Jurkat, Clone E6-1 (cell line): ENCODE data around the gene MED9.

ENCODE experiments used
- DNase-seq: peaks from one replicate; pipeline ENCODE4 v3.0.0-alpha.2; 2011; ENCODE audit warnings: low read depth, low spot score
- H3K4me3 ChIP-seq: 2 replicates; pipeline ENCODE4 v1.5.1; 2011; ENCODE audit warnings: mild to moderate bottlenecking, low read length, control low read depth, moderate library complexity

The MED9 gene

GRCh38 chr17:17498606-17499301 lies 22.0 kb downstream of the MED9 start:
- H3K4me3 ChIP-seq: no peak overlapping the region
- DNase-seq: no peak

GRCh38 chr17:17499402-17500145 lies 22.8 kb downstream of the MED9 start:
- no peak for DNase-seq
- H3K4me3 ChIP-seq: no peak overlapping the region

- no peak overlapping the region for H3K4me3 ChIP-seq
- DNase-seq: no peak
These were observed 24.3 kb downstream of the MED9 start for GRCh38 chr17:17500999-17501605.

- H3K4me3 ChIP-seq: no peak overlapping the region
- no peak for DNase-seq
These were observed 26.2 kb downstream of the MED9 start for GRCh38 chr17:17502741-17503565.

- DNase-seq: no peak
- H3K4me3 ChIP-seq: no peak overlapping the region
These were observed 26.8 kb downstream of the MED9 start for GRCh38 chr17:17503566-17504130.

- H3K4me3 ChIP-seq: no peak overlapping the region
- DNase-seq: no peak
These were observed 27.7 kb downstream of the MED9 start for GRCh38 chr17:17504341-17505140.

- DNase-seq: no peak
- no peak overlapping the region for H3K4me3 ChIP-seq
These were observed 28.4 kb downstream of the MED9 start for GRCh38 chr17:17505151-17505550.

GRCh38 chr17:17505610-17506171 lies 28.9 kb downstream of the MED9 start:
- no peak overlapping the region for H3K4me3 ChIP-seq
- DNase-seq: no peak

- no peak for DNase-seq
- no peak overlapping the region for H3K4me3 ChIP-seq
These were observed 29.5 kb downstream of the MED9 start for GRCh38 chr17:17506181-17506741.

GRCh38 chr17:17506893-17507464 lies 30.2 kb downstream of the MED9 start:
- DNase-seq: no peak
- H3K4me3 ChIP-seq: no peak overlapping the region

GRCh38 chr17:17507465-17508011 lies 30.7 kb downstream of the MED9 start:
- H3K4me3 ChIP-seq: no peak overlapping the region
- DNase-seq: no peak

GRCh38 chr17:17508019-17508535 lies 31.3 kb downstream of the MED9 start:
- no peak for DNase-seq
- no peak overlapping the region for H3K4me3 ChIP-seq

- no peak overlapping the region for H3K4me3 ChIP-seq
- DNase-seq: no peak
These were observed 32.1 kb downstream of the MED9 start for GRCh38 chr17:17508646-17509591.

- no peak for DNase-seq
These were observed 33.0 kb downstream of the MED9 start for GRCh38 chr17:17509601-17510425.

More at GRCh38 chr17:17509601-17510425, 33.0 kb downstream of the MED9 start:
- H3K4me3 ChIP-seq: no peak overlapping the region
